Naive B cell (primary cell): ENCODE data around the gene GSX1. TPM values are rescaled to one million over a fixed set of nuclear protein-coding genes. Genes with fewer than 3 reads are reported as not detected.
"Not testable (repeated sequence)": the region's sequence is repeated elsewhere in the genome, so short reads cannot be mapped to it uniquely, and the experiment has no call there.

Experiments
- ATAC-seq, 2 donors: fragments of 150-1000 bp; cut with Tn5 transposase; 2 replicates each; pipeline ENCODE4 v1.10.0; 2021; ENCODE audit warnings: low read depth in 2 of 2, mild to moderate bottlenecking in 2 of 2, moderate library complexity in 2 of 2
- DNase-seq: peaks from one replicate; pipeline ENCODE4 v3.0.0; 2022
- H3K27ac Mint-ChIP-seq, 6 donors: one replicate each; pipeline ENCODE4 v1.8.0; 2020 to 2022; ENCODE audit warnings: mild to moderate bottlenecking in 6 of 6, mixed read lengths in 6 of 6, moderate library complexity in 5 of 6, inconsistent platforms in 2 of 6
- H3K27me3 Mint-ChIP-seq, 3 donors: one replicate each; pipeline ENCODE4 v1.8.0; 2021 to 2022; ENCODE audit warnings: mixed read lengths in 3 of 3, mild to moderate bottlenecking in 1 of 3
- H3K36me3 Mint-ChIP-seq, 2 donors: one replicate each; pipeline ENCODE4 v1.8.0; 2020 to 2022; ENCODE audit warnings: mixed read lengths in 2 of 2, inconsistent platforms in 1 of 2, mild to moderate bottlenecking in 1 of 2
- H3K4me1 Mint-ChIP-seq, 3 donors: one replicate each; pipeline ENCODE4 v1.8.0; 2020 to 2022; ENCODE audit warnings: mixed read lengths in 3 of 3, inconsistent platforms in 1 of 3, mild to moderate bottlenecking in 1 of 3, moderate library complexity in 1 of 3
- H3K4me3 Mint-ChIP-seq, 8 donors: one replicate each; pipeline ENCODE4 v1.8.0; 2020 to 2022; ENCODE audit warnings: mild to moderate bottlenecking in 8 of 8, mixed read lengths in 8 of 8, moderate library complexity in 8 of 8, inconsistent platforms in 2 of 8
- H3K9me3 Mint-ChIP-seq, 7 donors: one replicate each; pipeline ENCODE4 v1.8.0; 2020 to 2022; ENCODE audit warnings: mixed read lengths in 7 of 7, mild to moderate bottlenecking in 5 of 7, inconsistent platforms in 2 of 7, moderate library complexity in 1 of 7
- polyA plus RNA-seq, 6 donors: library from polyadenylated mRNA; unstranded; fragments of 300-500 nt; fragmentation: Illumina TruSeq; gene quantifications; one replicate each; pipeline ENCODE4 v1.2.3, GENCODE V29; 2021; ENCODE audit warnings: low read depth in 6 of 6

The GSX1 gene
- polyA plus RNA-seq, 6 donors from 2014 or later = not detected

- DNase-seq (no peak), ATAC-seq (no peak)
- Mint-ChIP-seq H3K36me3 (peaks cover 0 to 7% of the 10 kb centered on the region in 2 donors), H3K27me3 (peaks cover 76 to 96% (median 93%) of the 10 kb centered on the region in 3 donors), H3K4me3 (no peak overlapping the region), H3K27ac (no peak overlapping the region), H3K9me3 (peaks cover 0 to 9% (median under 1%) of the 10 kb centered on the region in 7 donors), H3K4me1 (peaks cover 13 to 19% (median 14%) of the 10 kb centered on the region in 3 donors)
Measured at GRCh38 chr13:27797228-27797624, 4.9 kb downstream of the GSX1 start.

- Mint-ChIP-seq H3K4me1 (no peaks in the 10 kb centered on the region), H3K27me3 (peaks cover 60 to 67% (median 65%) of the 10 kb centered on the region in 3 donors), H3K27ac (peak overlapping the region in 1 of 6 donors; percentile 70), H3K9me3 (no peaks in the 10 kb centered on the region), H3K4me3 (peak overlapping the region in 1 of 8 donors; percentile 61), H3K36me3 (peaks cover 0 to 4% of the 10 kb centered on the region in 2 donors)
- DNase-seq (no peak), ATAC-seq (no peak)
Measured at GRCh38 chr13:27806744-27807387, 14.6 kb downstream of the GSX1 start.

GRCh38 chr13:27808851-27809550, 16.7 kb downstream of the GSX1 start:
- H3K27ac Mint-ChIP-seq = no peak overlapping the region
- H3K9me3 Mint-ChIP-seq = peaks cover 0 to 3% (median 0%) of the 10 kb centered on the region in 7 donors
- DNase-seq (no peak), ATAC-seq (no peak)
- no peaks in the 10 kb centered on the region for H3K4me1 Mint-ChIP-seq
- H3K36me3 Mint-ChIP-seq = peaks cover 0 to 8% of the 10 kb centered on the region in 2 donors
- H3K27me3 Mint-ChIP-seq = peaks cover 69 to 71% (median 69%) of the 10 kb centered on the region in 3 donors
- no peak overlapping the region for H3K4me3 Mint-ChIP-seq

- DNase-seq = no peak
- no peak for ATAC-seq
Measured at GRCh38 chr13:27810009-27810408, 17.7 kb downstream of the GSX1 start.

DNA sequence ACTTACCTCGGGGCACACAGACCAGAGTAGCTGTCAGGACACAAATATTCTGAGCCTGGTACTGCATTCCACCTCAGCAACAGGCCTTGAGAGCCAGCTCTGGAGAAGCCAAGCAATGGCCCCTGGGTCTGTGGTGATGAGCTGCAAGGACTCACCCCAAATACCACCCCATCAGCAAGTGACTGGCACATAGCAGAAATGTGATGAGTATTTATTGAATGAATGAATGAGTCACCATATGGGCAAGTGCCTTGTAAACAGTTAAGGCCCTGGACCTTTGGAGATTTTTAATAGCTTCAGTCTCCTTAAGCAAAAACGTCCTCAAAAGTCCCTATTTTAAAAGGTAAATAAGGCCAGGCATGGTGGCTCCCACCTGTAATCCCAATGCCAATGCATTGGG, 18.2 kb downstream of the GSX1 start:
- H3K9me3 Mint-ChIP-seq = peaks cover 0 to 4% (median 0%) of the 10 kb centered on the region in 7 donors
- ATAC-seq (no peak), DNase-seq (no peak)
- H3K4me3 Mint-ChIP-seq = no peak overlapping the region
- H3K36me3 Mint-ChIP-seq = peaks cover 0 to 8% of the 10 kb centered on the region in 2 donors
- no peaks in the 10 kb centered on the region for H3K4me1 Mint-ChIP-seq
- no peak overlapping the region for H3K27ac Mint-ChIP-seq
- peaks cover 71 to 82% (median 72%) of the 10 kb centered on the region in 3 donors for H3K27me3 Mint-ChIP-seq

More at GRCh38 chr13:27810009-27810408, 17.7 kb downstream of the GSX1 start:
- H3K36me3 Mint-ChIP-seq = peaks cover 0 to 8% of the 10 kb centered on the region in 2 donors
- H3K9me3 Mint-ChIP-seq = peaks cover 0 to 4% (median 0%) of the 10 kb centered on the region in 7 donors
- peaks cover 71 to 78% (median 74%) of the 10 kb centered on the region in 3 donors for H3K27me3 Mint-ChIP-seq
- H3K4me3 Mint-ChIP-seq = no peak overlapping the region
- H3K4me1 Mint-ChIP-seq = no peaks in the 10 kb centered on the region
- H3K27ac Mint-ChIP-seq = no peak overlapping the region

DNA sequence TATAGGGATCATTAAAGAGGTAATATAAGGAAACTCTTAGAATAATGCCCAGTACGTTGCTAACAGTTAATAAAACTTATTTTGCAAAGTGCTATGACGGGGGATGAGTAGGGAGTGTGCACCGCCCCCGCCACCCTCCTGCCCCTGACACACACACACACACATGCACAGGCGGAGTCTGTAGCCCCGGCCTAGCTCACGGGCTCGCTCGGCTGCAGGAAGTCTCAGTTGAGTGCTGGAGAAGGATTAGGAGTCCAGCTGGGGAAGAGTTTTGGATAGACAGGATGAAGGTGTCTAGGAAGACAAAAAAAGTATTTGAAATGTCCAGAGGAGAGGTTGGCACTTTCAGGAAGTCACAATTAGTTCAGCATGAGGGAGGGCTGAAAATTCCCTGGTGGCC, 21.5 kb downstream of the GSX1 start:
- Mint-ChIP-seq H3K36me3 (peaks cover 0 to 8% of the 10 kb centered on the region in 2 donors), H3K27ac (no peak overlapping the region), H3K4me3 (no peak overlapping the region), H3K27me3 (peaks cover 62 to 74% (median 67%) of the 10 kb centered on the region in 3 donors), H3K9me3 (peaks cover 0 to 6% (median 0%) of the 10 kb centered on the region in 7 donors), H3K4me1 (no peaks in the 10 kb centered on the region)
- DNase-seq (no peak), ATAC-seq (no peak)

DNA sequence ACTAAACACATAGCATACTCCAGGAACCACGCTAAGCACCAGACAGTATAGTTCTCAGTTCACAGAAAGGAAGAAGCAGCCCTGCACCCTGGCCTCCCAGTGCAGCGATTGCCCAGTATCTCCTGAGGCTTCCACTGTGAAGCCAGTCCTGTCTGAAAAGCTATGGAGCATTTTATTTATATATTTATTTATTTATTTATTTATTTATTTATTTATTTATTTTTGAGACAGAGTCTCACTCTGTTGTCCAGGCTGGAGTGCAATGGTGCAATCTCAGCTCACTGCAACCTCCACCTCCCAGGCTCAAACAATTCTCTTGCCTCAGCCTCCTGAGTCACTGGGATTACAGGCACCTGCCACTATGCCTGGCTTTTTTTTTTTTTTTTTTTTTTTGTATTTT, 25.5 kb downstream of the GSX1 start:
- H3K4me1 Mint-ChIP-seq, DNase-seq, ATAC-seq, H3K4me3 Mint-ChIP-seq, H3K27ac Mint-ChIP-seq, H3K36me3 Mint-ChIP-seq, H3K9me3 Mint-ChIP-seq: not testable (repeated sequence)
- peaks cover 56 to 77% (median 71%) of the 10 kb centered on the region in 3 donors for H3K27me3 Mint-ChIP-seq

- peaks cover 0 to 3% (median 0%) of the 10 kb centered on the region in 7 donors for H3K9me3 Mint-ChIP-seq
- peaks cover 60 to 83% (median 72%) of the 10 kb centered on the region in 3 donors for H3K27me3 Mint-ChIP-seq
- H3K27ac Mint-ChIP-seq = no peak overlapping the region
- no peaks in the 10 kb centered on the region for H3K36me3 Mint-ChIP-seq
- ATAC-seq = no peak
- no peak overlapping the region for H3K4me3 Mint-ChIP-seq
- DNase-seq = no peak
- peaks cover 0 to 3% (median 0%) of the 10 kb centered on the region in 3 donors for H3K4me1 Mint-ChIP-seq
Measured at GRCh38 chr13:27820524-27821482, 28.5 kb downstream of the GSX1 start.

DNA sequence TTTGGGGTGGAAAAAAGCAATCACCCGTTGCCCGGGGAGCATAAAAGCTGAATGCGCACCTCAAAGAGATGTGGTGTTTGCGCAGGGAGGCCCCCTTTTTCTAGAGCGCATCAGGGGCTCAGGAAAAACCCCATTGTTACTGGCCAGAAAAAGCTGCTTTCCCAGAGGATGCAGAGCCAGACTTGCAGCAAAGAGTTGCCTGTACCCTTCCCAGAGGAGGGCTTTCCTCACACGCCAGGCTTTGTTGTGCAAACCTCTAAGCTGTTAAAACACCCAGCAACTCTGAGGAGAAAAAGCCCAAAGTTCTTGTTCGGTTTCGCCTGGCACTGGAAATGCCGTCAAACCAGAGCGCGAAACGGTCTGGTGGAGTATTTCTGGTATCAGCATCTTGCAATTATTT, 29.3 kb downstream of the GSX1 start:
- peaks cover 0 to 3% (median 0%) of the 10 kb centered on the region in 7 donors for H3K9me3 Mint-ChIP-seq
- H3K4me1 Mint-ChIP-seq = peaks cover 3 to 6% (median 5%) of the 10 kb centered on the region in 3 donors
- H3K27me3 Mint-ChIP-seq = peaks cover 63 to 85% (median 74%) of the 10 kb centered on the region in 3 donors
- ATAC-seq (no peak), DNase-seq (no peak)
- no peak overlapping the region for H3K27ac Mint-ChIP-seq
- H3K4me3 Mint-ChIP-seq = no peak overlapping the region
- H3K36me3 Mint-ChIP-seq = no peaks in the 10 kb centered on the region

- no peak for ATAC-seq
- Mint-ChIP-seq H3K4me1 (peaks cover 3 to 10% (median 6%) of the 10 kb centered on the region in 3 donors), H3K4me3 (no peak overlapping the region), H3K36me3 (no peaks in the 10 kb centered on the region), H3K27me3 (peaks cover 62 to 87% (median 76%) of the 10 kb centered on the region in 3 donors), H3K9me3 (peaks cover 0 to 2% (median 0%) of the 10 kb centered on the region in 7 donors), H3K27ac (peak overlapping the region in 1 of 6 donors; percentile 52)
- DNase-seq = no peak
Measured at GRCh38 chr13:27822258-27822872, 30.1 kb downstream of the GSX1 start.

DNA sequence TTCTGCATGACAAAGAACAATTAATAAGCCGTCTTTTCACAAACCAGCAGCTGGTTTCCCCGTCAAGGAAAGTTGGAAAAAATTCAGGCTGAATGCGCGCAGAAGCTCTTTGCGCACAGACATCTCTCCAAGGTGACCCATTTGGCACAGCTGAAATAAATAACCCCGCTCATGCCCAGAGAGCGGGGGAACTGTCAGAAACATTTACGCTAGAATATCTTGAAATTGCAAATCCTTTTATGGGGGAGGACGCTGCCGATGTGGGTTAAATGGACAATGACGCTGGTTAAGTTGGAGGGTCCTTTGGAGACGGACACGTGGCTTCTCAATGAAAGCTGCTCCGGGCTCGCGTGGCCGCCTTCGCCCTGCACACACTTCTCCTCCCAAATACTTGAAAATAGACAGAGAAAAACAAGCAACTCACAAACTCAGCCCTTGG, 30.6 kb downstream of the GSX1 start:
- peaks cover 3 to 10% (median 6%) of the 10 kb centered on the region in 3 donors for H3K4me1 Mint-ChIP-seq
- no peaks in the 10 kb centered on the region for H3K36me3 Mint-ChIP-seq
- no peak overlapping the region for H3K27ac Mint-ChIP-seq
- H3K27me3 Mint-ChIP-seq = peaks cover 58 to 88% (median 76%) of the 10 kb centered on the region in 3 donors
- H3K4me3 Mint-ChIP-seq = peak overlapping the region in 1 of 8 donors; percentile 65
- no peaks in the 10 kb centered on the region for H3K9me3 Mint-ChIP-seq
- ATAC-seq (no peak), DNase-seq (peak; percentile 3)

DNA sequence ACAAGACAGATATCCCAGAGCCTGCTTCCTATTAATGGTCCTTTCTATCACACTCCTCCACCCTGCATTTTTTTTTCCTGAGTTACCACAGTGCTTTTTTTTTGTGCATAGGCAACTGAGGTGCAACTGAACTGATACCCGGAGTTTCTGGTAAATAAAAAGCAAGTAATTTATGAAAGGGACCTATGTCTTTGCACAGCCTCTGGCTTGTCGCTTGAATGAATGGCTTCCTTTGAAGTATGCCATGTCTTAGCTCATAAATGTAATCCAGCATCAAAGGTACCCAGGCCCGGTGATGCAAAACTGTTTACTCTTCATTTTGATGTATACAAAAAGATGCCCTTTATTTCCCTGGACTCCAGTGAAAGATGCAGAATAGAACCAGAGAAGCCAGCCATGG, 31.8 kb downstream of the GSX1 start:
- DNase-seq (no peak), ATAC-seq (no peak)
- Mint-ChIP-seq H3K27me3 (peaks cover 61 to 92% (median 80%) of the 10 kb centered on the region in 3 donors), H3K9me3 (no peaks in the 10 kb centered on the region), H3K4me3 (no peak overlapping the region), H3K4me1 (peaks cover 3 to 10% (median 6%) of the 10 kb centered on the region in 3 donors), H3K36me3 (no peaks in the 10 kb centered on the region), H3K27ac (peak overlapping the region in 2 of 6 donors; percentile 64 to 85)
